CD4-positive, alpha-beta T cell (primary cell): ENCODE results near the gene ITGA4. TPM values are rescaled to one million over a fixed set of nuclear protein-coding genes. Genes with fewer than 3 reads are reported as not detected.

Experiments used
- ATAC-seq: fragments of 200-7000 bp; cut with Tn5 transposase; one replicate; pipeline ENCODE4 v1.10.0; 2022; ENCODE audit warnings: mild to moderate bottlenecking; ENCODE audit not compliant: poor library complexity
- CTCF ChIA-PET: fragments of 350-600 bp; sonication (Branson Sonifier 250); formaldehyde crosslinking; loops from one replicate; lab custom pipeline; 2021; ENCODE audit warnings: antibody characterized with exemption, inconsistent platforms; lab: Charles Lee
- POLR2A ChIA-PET: fragments of 350-600 bp; sonication (Branson Sonifier 250); formaldehyde crosslinking; loops from one replicate; lab custom pipeline; 2021; ENCODE audit warnings: antibody characterized with exemption, inconsistent platforms; lab: Charles Lee
- DNase-seq, 14 experiments: peaks; one replicate each; pipeline ENCODE4 v3.0.0-alpha.2; 2013 to 2020; ENCODE audit warnings: mixed read lengths in 2 of 14
- H3K27ac ChIP-seq, 2 donors: one replicate each; pipeline versions ENCODE4 v1.5.1 to v1.7.0; 2013; ENCODE audit warnings: low read length in 2 of 2, low read depth in 1 of 2, mild to moderate bottlenecking in 1 of 2
- H3K27me3 ChIP-seq, 2 experiments: 1 replicate in 1 of 2; 2 replicates in 1 of 2; pipeline versions ENCODE4 v1.6.1 to v1.7.0; 2013; ENCODE audit warnings: low read length in 2 of 2, control low read depth in 1 of 2, mild to moderate bottlenecking in 1 of 2, moderate library complexity in 1 of 2; ENCODE audit not compliant: insufficient read depth in 2 of 2, control insufficient read depth in 1 of 2
- H3K36me3 ChIP-seq: one replicate; pipeline ENCODE4 v1.6.1; 2013; ENCODE audit warnings: low read length, control low read depth; ENCODE audit not compliant: insufficient read depth
- H3K4me1 ChIP-seq: one replicate; pipeline ENCODE4 v1.6.1; 2013; ENCODE audit warnings: low read length, control low read depth; ENCODE audit not compliant: insufficient read depth
- H3K4me3 ChIP-seq: one replicate; pipeline ENCODE4 v1.5.1; 2013; ENCODE audit warnings: mild to moderate bottlenecking, low read length, moderate library complexity
- H3K9me3 ChIP-seq, 2 experiments: 1 replicate in 1 of 2; 2 replicates in 1 of 2; pipeline versions ENCODE4 v1.6.1 to v1.7.0; 2013; ENCODE audit warnings: low read length in 2 of 2, mild to moderate bottlenecking in 2 of 2, control low read depth in 1 of 2, moderate library complexity in 1 of 2; ENCODE audit not compliant: control insufficient read depth in 1 of 2, insufficient read depth in 1 of 2
- H3K27ac Mint-ChIP-seq: one replicate; pipeline ENCODE4 v1.8.0; 2020; ENCODE audit warnings: mixed read lengths
- H3K27me3 Mint-ChIP-seq: one replicate; pipeline ENCODE4 v1.8.0; 2021; ENCODE audit warnings: mixed read lengths
- H3K36me3 Mint-ChIP-seq: one replicate; pipeline ENCODE4 v1.8.0; 2021; ENCODE audit warnings: low read depth, mixed read lengths
- H3K4me1 Mint-ChIP-seq: one replicate; pipeline ENCODE4 v1.8.0; 2021; ENCODE audit warnings: low read depth, mixed read lengths
- H3K4me3 Mint-ChIP-seq: one replicate; pipeline ENCODE4 v1.8.0; 2020; ENCODE audit warnings: mild to moderate bottlenecking, mixed read lengths
- H3K9me3 Mint-ChIP-seq: one replicate; pipeline ENCODE4 v1.8.0; 2020; ENCODE audit warnings: mixed read lengths
- intact Hi-C, 2 experiments: fragments of 100-400 bp; cut with DNase I in 1 of 2; cut with micrococcal nuclease in 1 of 2; formaldehyde crosslinking; loops; one replicate each; pipeline versions ENCODE4 v1.15.1 to v1.9.0; 2023 to 2025; cut with DNase I, micrococcal nuclease
- total RNA-seq, 174 experiments: library from RNA in 2 of 174; stranded (reverse) in 2 of 174; gene quantifications; one replicate each; pipeline ENCODE4 v1.2.3 and lab custom pipeline; 2021 to 2026
- TF ChIP-seq, protein P1 (sequence below): fragments of 200-600 bp; IDR thresholded peaks from one replicate; pipeline ENCODE4 v1.8.0; 2022; ENCODE audit warnings: antibody characterized with exemption, mild to moderate bottlenecking

Gene ITGA4
- total RNA-seq, 2 experiments from 2014 or later = 79.4 to 79.5 TPM

- no peaks in the 10 kb centered on the region for H3K27me3 ChIP-seq
- no peak overlapping the region for H3K27ac Mint-ChIP-seq
- intact Hi-C loops = no loop called here
- H3K4me3 ChIP-seq = no peak overlapping the region
- H3K4me1 ChIP-seq = no peaks in the 10 kb centered on the region
- no peaks in the 10 kb centered on the region for H3K4me1 Mint-ChIP-seq
- H3K4me3 Mint-ChIP-seq = no peak overlapping the region
- no peaks in the 10 kb centered on the region for H3K36me3 ChIP-seq
- H3K9me3 ChIP-seq = no peaks in the 10 kb centered on the region
- TF ChIP-seq, protein P1, sequence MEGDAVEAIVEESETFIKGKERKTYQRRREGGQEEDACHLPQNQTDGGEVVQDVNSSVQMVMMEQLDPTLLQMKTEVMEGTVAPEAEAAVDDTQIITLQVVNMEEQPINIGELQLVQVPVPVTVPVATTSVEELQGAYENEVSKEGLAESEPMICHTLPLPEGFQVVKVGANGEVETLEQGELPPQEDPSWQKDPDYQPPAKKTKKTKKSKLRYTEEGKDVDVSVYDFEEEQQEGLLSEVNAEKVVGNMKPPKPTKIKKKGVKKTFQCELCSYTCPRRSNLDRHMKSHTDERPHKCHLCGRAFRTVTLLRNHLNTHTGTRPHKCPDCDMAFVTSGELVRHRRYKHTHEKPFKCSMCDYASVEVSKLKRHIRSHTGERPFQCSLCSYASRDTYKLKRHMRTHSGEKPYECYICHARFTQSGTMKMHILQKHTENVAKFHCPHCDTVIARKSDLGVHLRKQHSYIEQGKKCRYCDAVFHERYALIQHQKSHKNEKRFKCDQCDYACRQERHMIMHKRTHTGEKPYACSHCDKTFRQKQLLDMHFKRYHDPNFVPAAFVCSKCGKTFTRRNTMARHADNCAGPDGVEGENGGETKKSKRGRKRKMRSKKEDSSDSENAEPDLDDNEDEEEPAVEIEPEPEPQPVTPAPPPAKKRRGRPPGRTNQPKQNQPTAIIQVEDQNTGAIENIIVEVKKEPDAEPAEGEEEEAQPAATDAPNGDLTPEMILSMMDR = no peak
- DNase-seq (no peak), ATAC-seq (no peak)
- no peaks in the 10 kb centered on the region for H3K27me3 Mint-ChIP-seq
- POLR2A ChIA-PET = no interaction called here
- H3K27ac ChIP-seq = no peak overlapping the region
- no peaks in the 10 kb centered on the region for H3K9me3 Mint-ChIP-seq
- H3K36me3 Mint-ChIP-seq = no peaks in the 10 kb centered on the region
- CTCF ChIA-PET = no interaction called here
Observed at GRCh38 chr2:181546086-181546485, 88.9 kb downstream of the ITGA4 start.

GRCh38 chr2:181552808-181553207, 95.6 kb downstream of the ITGA4 start:
- Mint-ChIP-seq H3K4me1 (no peaks in the 10 kb centered on the region), H3K27me3 (no peaks in the 10 kb centered on the region), H3K27ac (no peak overlapping the region), H3K36me3 (no peaks in the 10 kb centered on the region), H3K4me3 (no peak overlapping the region), H3K9me3 (no peaks in the 10 kb centered on the region)
- Histone ChIP-seq H3K27me3 (no peaks in the 10 kb centered on the region), H3K4me3 (no peak overlapping the region), H3K9me3 (no peaks in the 10 kb centered on the region), H3K27ac (no peak overlapping the region), H3K4me1 (no peaks in the 10 kb centered on the region), H3K36me3 (no peaks in the 10 kb centered on the region)
- ChIA-PET CTCF (no interaction called here), POLR2A (no interaction called here)
- DNase-seq = no peak
- TF ChIP-seq, protein P1 = no peak
- intact Hi-C loops = no loop called here
- no peak for ATAC-seq

- TF ChIP-seq, protein P1 = no peak
- intact Hi-C loops = no loop called here
- Mint-ChIP-seq H3K27ac (no peak overlapping the region), H3K27me3 (no peaks in the 10 kb centered on the region), H3K4me3 (no peak overlapping the region), H3K4me1 (no peaks in the 10 kb centered on the region), H3K36me3 (no peaks in the 10 kb centered on the region), H3K9me3 (no peaks in the 10 kb centered on the region)
- ChIA-PET CTCF (no interaction called here), POLR2A (no interaction called here)
- Histone ChIP-seq H3K27me3 (no peaks in the 10 kb centered on the region), H3K4me3 (no peak overlapping the region), H3K27ac (no peak overlapping the region), H3K9me3 (no peaks in the 10 kb centered on the region), H3K36me3 (no peaks in the 10 kb centered on the region), H3K4me1 (no peaks in the 10 kb centered on the region)
- no peak for DNase-seq
- ATAC-seq = no peak
Observed at GRCh38 chr2:181553244-181553643, 96.1 kb downstream of the ITGA4 start.
